GM18861 (cell line): ENCODE results near the gene SOBP.

Source experiments
- ATAC-seq: cut with Tn5 transposase; IDR thresholded peaks from one replicate; pipeline ENCODE4 v1.9.1; 2021; ENCODE audit not compliant: unreplicated experiment

Gene SOBP

DNA sequence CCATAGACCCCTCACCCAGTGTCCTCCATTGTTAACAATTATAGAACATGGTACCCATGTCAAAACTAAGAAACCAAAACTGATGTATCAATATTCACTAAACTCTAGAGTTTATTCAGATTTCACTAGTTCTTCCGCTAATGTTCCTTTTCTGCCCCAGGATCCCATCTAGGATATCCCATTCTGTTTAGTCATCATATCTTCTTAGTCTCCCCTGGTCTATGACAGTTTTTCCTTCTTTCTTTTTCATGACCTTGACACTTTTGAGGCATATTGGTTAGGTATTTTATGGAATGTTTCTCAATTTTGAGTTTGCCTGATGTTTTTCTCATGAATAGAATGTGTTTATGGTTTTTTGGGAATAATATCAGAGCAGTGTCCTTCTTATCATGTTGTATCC is 187.5 kb downstream of the SOBP start:
- ATAC-seq = no peak

DNA sequence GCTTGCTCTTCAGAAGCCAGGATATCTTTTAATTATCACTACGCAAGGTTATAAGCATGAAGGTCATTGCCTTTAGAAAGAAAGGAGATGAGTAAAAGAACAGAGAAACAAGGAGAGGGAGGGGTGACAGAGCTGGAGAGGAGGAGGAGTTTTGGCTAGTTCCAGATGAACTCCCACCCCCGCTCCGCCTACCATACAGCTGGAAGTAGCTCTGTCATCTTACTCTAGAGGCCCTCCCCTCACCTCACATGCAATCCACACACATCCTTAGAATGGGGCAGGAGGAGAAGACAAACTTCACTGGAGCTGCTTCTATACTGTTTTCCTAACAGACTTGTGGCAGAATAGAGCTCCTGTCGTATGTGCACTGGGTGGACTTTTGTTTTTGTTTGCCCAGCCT is 189.5 kb downstream of the SOBP start:
- ATAC-seq = no peak

DNA sequence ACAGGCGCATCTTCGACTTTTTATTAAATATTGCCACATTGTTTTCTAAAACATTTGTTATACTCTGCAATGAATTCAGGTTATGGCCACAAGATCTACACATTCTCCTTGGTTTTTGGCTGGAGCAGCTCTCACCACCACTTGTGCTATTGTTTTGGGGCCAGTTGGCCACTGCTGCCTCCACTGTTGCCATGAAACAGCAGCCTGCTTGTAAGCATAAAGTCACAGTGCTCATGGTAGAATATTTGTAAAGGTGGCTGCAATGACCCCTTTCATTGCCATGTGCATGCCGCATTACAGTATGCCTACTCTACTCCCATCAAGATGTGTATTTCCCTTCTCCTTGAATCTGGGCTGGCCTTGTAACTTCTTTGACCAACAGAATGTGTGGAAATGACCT is 192.8 kb downstream of the SOBP start:
- no peak for ATAC-seq

DNA sequence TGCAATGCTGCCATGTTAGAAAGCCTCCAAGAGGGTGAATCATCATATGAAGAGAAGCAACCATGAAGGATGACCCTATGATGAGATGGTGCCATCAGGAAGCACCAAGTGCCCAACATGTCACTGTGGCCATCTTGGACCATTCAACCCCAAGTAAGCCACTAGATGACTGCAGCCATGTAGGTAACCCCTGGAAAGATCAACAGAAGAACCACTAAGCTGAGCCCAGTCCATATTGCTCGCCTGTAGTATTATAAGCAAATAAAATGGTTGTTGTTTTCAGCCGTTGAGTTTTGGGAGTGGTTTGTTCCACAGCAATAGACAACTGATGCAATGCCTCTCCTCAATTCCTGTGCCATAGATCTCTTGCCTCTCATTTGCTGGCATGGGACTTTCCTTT is 193.3 kb downstream of the SOBP start:
- no peak for ATAC-seq

DNA sequence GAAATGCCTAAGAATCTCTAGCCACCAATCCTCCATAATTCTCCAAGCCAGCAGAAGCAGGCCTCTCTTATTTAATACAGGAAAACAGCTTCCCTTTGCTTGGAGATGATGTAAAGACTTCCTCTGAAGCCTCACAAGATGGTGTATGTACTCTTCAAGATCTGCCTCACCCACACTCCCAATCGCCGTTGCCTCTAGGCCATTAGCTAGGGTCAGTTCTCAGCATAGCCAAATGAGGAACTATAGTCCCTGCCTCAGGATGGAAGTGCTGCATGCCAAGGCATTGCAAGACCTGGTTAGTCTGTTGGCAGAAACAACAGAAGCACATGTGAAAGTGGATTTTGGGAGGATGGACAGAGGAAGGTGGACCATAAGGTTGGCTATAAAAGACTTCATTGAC is 195.1 kb downstream of the SOBP start:
- no peak for ATAC-seq

DNA sequence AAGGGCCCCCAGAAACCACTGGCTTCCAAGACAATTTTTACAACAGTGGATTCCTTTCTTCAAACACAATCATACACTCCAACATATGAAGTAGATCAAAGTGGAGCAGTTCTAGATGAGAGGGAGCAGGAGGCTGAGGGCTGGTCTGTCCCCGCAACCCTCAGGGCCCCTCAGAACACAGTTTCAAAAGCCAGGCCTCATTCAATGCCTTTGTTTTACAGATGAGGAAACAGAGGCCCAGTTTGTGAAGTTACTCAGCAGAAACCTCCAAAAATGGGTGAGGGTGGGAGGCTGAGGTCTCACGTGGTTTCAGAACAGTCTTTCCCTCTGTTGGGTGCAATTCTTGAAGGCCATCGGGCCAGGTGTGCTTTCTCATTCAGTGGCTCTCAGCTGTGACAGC is 199.3 kb downstream of the SOBP start:
- ATAC-seq = no peak

DNA sequence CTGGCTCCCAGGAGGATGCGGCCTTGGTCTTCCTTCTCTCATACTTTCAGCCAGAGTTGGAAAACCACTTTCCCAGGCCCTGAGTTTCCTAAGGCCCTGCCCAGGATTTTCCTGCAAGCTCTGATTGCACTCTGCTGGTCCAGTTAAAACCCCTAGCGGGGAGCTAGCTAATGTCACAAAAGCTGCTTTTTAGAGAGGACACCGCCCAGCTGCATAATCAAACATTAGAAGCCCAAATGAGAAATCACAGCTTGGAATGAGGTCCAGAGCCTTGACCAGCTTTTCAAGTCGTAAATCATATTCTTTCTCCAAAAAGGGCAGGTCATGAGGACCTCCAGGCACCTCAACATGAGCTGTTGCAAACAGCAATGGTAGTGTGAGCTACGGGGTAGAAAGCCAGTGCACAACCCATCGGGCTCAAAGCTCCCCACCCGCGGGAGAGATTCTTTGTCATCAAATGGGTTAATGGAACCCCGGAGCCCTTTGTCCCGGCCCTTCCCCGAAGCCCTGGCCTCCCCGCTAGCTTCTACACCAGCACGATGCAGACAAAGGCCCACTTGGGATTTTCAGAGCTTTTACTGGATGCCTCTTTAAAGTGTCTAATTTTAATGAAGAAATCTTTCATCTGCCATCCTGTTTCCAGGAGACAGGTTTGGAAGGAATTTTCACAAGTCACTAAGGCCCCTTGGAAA is 200.2 kb downstream of the SOBP start:
- no peak for ATAC-seq

DNA sequence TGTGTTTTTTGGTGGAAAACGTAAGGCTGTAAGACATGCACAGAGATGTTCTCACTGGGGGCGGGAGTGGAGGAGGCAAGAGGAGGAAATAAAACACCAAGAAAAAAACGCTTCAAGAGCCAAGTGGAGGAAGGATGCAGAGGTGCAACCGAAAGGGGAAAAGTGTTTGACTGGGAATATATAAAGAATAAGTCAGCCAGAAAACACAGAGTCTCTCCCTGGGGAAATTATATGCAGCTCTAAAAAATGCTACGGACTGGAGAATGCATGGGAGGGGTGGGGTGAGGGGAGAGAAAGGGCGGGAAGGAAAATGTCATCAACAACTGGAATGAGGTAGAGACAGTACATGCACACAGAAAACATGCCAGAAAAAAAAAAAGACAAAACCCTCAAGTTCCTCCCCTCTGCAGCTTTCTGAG is 200.7 kb downstream of the SOBP start:
- no peak for ATAC-seq

DNA sequence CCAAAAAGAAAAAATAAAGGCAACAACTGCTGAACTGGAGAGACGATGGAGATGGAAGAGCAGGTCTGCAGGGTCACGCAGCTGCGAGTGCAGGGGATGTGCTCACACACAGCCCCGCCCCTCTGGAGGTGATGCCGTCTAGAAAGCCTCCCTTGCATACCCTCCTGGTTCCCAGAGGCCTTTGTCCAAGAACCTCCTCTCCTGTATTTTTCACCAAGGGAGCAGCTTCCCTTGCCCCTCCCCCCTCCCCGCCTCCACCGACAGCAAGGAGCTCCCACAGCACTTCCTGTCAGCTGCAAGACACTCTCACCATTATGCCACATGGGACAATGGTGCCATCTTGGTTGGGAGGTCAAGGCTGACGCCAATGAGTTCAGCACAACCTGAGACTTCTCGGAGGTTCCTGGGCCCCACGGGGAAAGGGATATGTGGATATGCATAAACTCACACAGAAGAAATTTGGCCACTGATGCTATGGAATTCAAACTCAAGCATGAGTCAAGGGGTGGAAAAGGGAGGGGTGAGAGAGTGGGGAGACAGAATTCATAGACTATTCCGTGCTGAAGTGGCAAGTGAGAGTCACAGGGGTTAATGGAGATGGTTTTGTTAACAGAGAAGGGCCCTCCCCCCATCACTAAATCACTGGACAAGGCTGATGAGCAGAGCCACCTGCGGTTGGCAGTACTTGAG is 201.3 kb downstream of the SOBP start:
- ATAC-seq = no peak

DNA sequence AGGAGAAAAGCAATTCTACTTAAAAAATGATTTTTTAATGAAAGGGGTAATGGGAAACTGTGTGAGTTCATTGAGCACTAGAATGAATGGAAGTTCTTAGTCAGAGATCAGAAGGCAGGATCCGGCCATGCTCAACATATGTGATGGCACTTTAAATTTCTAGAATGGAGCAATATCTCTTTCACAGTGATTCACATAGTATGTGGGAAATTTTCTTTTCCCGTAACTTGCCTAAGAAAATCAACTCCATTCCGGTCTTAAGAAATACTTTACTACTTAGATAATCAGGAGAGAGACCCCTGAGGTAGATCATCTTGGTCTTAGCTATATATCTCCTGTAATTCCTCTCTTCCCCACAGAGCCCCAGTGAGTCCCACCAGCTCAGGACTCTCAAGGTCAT is 202.4 kb downstream of the SOBP start:
- no peak for ATAC-seq

DNA sequence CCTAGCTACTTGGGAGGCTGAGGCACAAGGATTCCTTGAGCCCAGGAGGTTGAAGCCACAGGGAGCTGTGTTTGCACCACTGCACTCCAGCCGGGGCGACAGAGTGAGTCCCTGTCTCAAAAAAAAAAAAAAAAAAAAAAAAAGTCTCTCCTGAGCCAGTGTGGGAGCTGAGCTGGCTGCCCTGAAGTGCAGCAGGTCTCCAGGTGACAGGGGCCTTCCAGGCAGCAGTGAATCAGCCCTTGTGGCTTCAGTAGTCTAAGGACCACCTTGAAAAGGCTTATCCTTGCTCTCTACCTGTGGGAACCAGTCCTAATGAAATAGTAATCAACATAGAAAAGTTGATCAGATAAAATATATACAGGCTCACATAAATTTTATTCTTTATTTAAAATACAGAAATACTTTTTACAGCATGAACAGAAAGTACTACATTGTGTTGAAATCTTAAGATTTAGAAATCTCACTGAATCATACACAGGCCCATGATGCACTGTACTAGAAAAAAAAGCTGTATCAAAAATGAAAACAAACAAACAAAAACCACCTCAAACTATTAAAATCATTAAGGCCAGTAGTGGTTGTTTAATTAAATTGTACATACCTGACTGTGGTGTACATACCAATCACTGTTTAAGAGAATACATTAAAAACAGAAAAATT is 205.3 kb downstream of the SOBP start:
- ATAC-seq = no peak

DNA sequence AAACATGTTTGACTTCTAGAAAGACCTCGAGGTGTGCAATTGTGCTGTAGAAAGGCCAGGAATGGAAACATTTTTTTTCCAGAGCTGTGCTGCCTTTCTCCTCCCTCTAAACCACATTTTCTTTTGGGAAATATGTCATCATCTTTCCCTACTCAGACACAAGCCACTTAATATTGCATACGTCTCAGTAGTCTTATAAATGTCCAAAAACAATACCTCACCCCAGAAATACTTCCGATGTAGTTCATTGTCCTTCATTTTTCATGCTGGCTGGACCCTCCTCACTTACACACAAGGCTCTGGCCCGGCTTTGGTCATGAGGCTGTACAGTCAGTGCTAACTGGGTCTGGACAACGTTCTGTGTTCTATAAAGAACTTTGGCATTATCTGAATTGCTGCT is 207.8 kb downstream of the SOBP start:
- no peak for ATAC-seq

DNA sequence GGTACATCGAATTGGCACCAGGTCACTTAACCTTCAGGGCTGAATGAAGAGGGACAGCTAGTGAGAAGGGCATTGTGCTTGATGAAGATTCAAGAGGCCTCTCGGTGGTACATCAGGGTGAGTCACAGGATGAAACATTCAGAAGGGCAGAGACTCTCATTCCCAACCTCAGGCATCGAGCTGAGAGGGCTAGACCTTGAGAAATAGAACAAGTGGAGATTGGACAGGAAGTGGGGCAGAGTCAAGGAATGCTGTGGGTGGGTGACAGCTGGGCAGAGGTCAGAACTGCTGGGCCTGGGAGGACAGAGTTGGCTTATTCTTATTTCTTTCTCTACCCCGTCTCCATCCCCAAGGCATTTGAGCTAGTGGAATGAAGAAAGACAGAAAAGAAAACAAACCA is 208.2 kb downstream of the SOBP start:
- ATAC-seq = no peak

DNA sequence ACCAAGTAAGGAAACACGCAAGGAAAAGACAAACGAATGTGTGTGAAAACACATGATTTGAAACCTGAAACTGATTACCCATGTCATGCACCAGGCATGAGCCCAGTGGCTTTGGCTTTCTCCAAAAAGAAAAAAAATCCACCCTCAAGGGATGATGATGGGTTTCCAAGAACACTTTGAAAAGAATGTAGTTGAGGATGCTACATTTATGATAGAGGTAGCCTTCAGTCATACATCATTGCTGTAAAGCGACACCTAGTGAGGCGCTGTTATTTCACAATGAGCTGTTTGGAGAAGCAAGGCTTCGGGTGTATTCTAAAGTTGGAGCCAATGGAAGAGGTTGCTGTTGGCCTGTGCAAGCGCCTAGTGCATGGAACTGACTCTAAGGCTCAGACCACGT is 209.3 kb downstream of the SOBP start:
- no peak for ATAC-seq

DNA sequence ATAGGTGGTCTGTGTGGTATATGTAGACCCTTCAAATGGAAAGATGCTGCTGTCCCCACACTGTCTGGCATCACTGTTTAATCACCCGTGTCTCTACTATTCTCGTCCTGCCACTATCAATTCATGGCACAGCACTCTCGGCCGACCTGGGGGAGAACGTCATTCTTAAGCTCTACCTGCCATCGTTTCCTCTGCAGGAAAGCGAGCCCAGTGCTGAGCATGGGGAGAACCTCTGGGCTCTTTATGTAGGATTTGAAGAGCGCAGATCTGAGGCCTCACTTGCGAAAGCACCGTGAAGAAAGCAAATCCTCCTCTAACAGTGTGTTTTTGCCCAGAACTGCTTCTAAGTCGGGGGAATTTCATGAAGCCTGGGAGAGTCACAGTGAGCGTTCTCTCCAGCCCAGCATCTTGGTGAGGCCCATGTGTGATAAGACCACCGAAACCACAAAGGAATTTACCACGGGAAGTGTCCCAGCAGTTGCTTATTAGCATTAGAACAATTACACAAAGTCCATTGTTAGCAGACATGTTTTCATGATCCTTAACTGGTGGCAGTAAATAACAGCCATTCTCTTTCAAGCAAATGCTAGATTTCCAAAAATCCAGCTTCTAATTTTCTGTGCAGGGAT is 209.9 kb downstream of the SOBP start:
- no peak for ATAC-seq

DNA sequence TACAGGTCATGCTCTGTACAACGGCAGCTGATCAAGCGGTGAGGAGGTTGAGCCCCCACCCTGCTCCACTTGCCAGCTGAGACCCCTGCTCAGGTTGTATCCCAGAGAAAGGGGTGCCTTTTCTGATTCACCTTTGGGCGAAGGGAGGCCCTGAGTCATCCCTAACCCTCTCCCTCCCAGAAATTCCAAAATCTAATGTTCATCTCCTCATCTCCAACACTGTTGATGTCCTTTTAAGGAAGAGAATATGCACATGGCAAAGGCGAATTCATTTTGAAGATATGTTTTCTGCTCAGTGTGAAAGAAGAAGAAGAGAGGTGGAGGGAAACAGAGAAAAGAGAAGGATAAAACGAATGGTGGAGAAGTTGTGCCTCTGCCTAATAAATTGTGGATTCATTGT is 213.7 kb downstream of the SOBP start:
- no peak for ATAC-seq

DNA sequence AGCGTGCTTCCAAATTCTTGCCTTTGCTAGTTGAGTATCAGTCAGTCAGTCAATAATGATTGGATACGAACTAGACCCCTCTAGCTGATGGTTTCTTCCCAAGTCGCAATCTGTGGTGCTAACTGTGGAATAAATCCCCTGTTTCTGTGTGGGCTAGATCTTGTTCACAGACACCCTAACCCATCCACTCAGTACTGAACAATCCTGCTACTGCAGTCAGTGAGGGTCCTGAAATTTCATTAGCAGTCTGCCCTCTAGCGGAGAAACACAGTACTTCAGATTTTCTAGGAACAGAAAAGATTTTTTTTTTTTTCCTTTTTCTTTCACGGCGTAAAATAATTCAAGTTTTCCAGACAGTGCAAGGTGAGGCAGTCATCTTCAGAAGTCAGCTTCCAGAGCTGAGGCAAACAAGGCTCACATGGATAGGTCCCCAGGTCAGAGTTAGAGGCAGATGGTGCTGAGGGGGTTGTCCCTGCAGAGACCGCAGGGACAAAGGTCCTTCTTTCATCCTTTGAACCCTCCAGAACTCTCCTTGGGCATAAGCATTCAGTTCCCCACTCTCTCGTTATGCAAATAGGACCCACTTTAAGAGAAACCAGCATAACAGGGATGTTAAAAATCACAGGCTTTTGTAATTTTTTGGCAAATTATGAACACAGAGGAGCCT is 214.6 kb downstream of the SOBP start:
- ATAC-seq = no peak

DNA sequence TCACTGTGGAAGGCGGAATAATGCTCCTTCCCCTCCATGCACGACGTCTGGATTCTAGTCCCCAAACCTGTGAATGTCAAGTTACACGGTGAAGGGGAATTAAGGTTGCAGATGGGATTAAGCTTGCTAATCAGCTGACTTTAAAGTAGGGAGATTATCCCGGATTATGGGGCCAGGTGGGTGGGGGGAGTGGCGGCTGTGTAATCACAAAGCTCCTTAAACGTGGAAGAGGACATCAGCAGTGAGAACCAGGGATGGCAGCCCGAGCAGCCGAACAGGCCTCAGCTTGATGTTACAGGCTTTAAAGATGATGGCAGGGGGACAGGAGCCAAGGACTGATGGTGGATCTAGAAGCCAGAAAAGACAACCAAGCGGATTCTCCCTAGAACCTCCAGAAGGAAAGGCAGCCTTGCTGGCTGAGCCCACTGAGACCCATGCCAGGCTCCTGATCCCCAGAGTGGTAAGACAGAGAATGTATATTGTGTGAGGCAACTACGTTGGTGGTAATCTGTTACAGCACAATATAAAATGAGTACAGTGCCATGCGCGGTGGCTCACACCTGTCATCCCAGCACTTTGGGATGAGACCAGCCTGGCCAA is 216.7 kb downstream of the SOBP start:
- ATAC-seq = no peak

DNA sequence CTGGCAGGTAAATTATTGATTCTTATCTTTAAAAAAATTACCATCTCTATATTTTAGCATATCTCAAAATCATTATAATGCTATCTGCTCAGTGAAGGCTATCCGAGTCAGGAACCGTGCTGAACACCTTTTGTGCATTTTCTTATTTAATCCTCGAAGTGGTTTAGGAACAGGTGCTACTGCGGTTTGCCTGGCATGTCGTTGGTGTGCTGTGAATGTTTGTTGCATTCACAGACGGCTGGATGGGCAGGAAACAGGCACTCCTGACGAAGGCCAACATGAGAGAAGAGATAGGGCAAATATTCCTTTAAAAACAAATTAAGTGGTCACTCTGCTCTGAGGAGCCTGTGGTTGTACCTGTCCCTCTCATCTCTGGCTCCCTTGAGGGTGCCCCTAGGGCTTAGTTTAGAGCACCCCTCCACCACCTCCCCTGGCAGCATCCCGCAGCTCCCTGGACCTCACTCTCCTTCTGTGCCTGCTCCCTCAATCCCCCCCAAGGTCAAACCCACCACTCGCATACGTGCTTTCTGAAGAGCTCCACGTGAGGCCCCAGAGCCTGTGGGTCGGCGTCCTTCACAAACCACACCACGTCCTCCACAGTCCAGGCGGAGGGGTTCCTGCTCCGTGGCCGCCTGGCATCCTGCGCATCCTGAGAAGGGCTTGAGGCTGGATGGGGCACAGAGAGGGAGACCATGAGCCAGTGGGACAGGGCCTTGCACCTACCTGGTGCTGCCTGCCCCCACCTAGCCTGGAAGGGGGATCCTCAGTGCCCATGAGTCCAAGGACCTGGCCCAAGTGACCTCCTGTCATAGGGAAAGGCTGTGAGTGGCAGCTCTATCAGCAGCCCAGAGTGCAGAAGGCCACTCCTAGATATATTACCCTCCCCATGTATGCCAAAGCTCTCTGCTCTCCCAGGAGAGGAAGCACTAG is 217.7 kb downstream of the SOBP start:
- no peak for ATAC-seq

DNA sequence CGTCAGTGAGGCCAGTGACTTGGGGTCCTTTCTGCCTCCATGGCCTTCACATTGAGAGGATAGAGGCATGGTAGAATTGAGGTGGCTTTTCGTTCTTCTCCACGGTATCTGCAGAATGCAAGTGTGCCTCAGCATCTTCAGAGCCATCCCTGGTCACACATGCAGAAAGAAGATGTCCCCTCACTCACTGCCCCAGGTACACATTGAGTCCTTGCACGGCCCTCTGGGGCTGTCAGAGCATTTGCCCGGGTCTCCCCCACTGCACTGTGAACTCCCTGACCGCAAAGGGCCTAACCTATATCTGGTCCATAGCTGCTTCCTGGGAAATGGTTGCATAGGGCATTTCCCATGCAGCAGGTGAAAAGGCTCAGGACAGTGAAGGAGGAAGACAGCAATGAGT is 218.5 kb downstream of the SOBP start:
- no peak for ATAC-seq
